Suprapubic skin (tissue), 3 donors: Measurements from ENCODE around the gene ARHGEF33.

Experiments
- CTCF ChIP-seq, 2 donors: fragments of 200-600 bp in 1 of 2; fragments of 450-650 bp in 1 of 2; sonication (generic) in 1 of 2; IDR thresholded peaks; one replicate each; pipeline ENCODE4 v1.5.1; 2016 to 2019; ENCODE audit warnings: antibody characterized with exemption in 2 of 2, mild to moderate bottlenecking in 1 of 2, moderate library complexity in 1 of 2
- EP300 ChIP-seq: sonication (generic); formaldehyde crosslinking; IDR thresholded peaks from one replicate; pipeline ENCODE4 v1.6.1; 2017; ENCODE audit warnings: antibody characterized with exemption
- POLR2A ChIP-seq, 2 donors: fragments of 450-650 bp; IDR thresholded peaks; one replicate each; pipeline ENCODE4 v1.6.1; 2017; ENCODE audit warnings: antibody characterized with exemption in 2 of 2, mild to moderate bottlenecking in 2 of 2, moderate library complexity in 2 of 2

- TF ChIP-seq CTCF (IDR thresholded peaks at IDR 0.05) (no peak), POLR2A (IDR thresholded peaks at IDR 0.05) (no peak), EP300 (no peak)
Observed at GRCh38 chr2:38912619-38913018, 22.9 kb downstream of the ARHGEF33 start.
